Omental fat pad (tissue), 4 donors: ENCODE measurements around the gene PET100. TPM values are rescaled to one million over a fixed set of nuclear protein-coding genes. Genes with fewer than 3 reads are reported as not detected.

ENCODE experiments used
- ATAC-seq: fragments of 150-250 bp; one replicate; pipeline ENCODE4 v1.9.1; 2016; ENCODE audit warnings: mild to moderate bottlenecking, moderate library complexity; ENCODE audit not compliant: low FRiP score
- DNase-seq: peaks from one replicate; pipeline ENCODE4 v3.0.0-alpha.2; 2019; ENCODE audit warnings: low spot score
- CTCF ChIP-seq, 3 donors: fragments of 450-650 bp; IDR thresholded peaks; one replicate each; pipeline ENCODE4 v1.5.1; 2016 to 2017; ENCODE audit warnings: antibody characterized with exemption in 3 of 3, mild to moderate bottlenecking in 3 of 3, moderate library complexity in 2 of 3
- total RNA-seq, 4 donors: library from RNA; depleted of rRNA; stranded (reverse); fragments of >200 nt; gene quantifications; one replicate each; pipeline ENCODE4 v1.1.0, GENCODE V29; 2016

Gene PET100
- total RNA-seq, 4 donors from 2014 or later, result 11.2 to 22.8 (median 17.0) TPM

- DNase-seq, result no peak
- ATAC-seq, result no peak
- no peak for TF ChIP-seq CTCF (IDR thresholded peaks at IDR 0.05)
Observed at GRCh38 chr19:7605490-7606222, 23.9 kb upstream of the PET100 start.

- ATAC-seq (no peak), DNase-seq (no peak)
- no peak for TF ChIP-seq CTCF (IDR thresholded peaks at IDR 0.05)
Observed at GRCh38 chr19:7606289-7606688, 23.3 kb upstream of the PET100 start.

- ATAC-seq, result no peak
- no peak for DNase-seq
- no peak for TF ChIP-seq CTCF (IDR thresholded peaks at IDR 0.05)
Observed at GRCh38 chr19:7607212-7607873, 22.2 kb upstream of the PET100 start.

- ATAC-seq (no peak), DNase-seq (no peak)
- TF ChIP-seq CTCF (IDR thresholded peaks at IDR 0.05), result no peak
Observed at GRCh38 chr19:7607874-7608560, 21.6 kb upstream of the PET100 start.

- no peak for TF ChIP-seq CTCF (IDR thresholded peaks at IDR 0.05)
- ATAC-seq (no peak), DNase-seq (no peak)
Observed at GRCh38 chr19:7610491-7611240, 18.9 kb upstream of the PET100 start.

- DNase-seq (no peak), ATAC-seq (no peak)
- TF ChIP-seq CTCF (IDR thresholded peaks at IDR 0.05), result no peak
Observed at GRCh38 chr19:7611541-7612279, 17.9 kb upstream of the PET100 start.
